GM18508 (cell line): Measurements from ENCODE around the gene TBC1D19.

Experiments
- ATAC-seq: cut with Tn5 transposase; IDR thresholded peaks from one replicate; pipeline ENCODE4 v1.9.1; 2021; ENCODE audit warnings: moderate number of reproducible peaks; ENCODE audit not compliant: insufficient read depth, unreplicated experiment

The TBC1D19 gene

DNA sequence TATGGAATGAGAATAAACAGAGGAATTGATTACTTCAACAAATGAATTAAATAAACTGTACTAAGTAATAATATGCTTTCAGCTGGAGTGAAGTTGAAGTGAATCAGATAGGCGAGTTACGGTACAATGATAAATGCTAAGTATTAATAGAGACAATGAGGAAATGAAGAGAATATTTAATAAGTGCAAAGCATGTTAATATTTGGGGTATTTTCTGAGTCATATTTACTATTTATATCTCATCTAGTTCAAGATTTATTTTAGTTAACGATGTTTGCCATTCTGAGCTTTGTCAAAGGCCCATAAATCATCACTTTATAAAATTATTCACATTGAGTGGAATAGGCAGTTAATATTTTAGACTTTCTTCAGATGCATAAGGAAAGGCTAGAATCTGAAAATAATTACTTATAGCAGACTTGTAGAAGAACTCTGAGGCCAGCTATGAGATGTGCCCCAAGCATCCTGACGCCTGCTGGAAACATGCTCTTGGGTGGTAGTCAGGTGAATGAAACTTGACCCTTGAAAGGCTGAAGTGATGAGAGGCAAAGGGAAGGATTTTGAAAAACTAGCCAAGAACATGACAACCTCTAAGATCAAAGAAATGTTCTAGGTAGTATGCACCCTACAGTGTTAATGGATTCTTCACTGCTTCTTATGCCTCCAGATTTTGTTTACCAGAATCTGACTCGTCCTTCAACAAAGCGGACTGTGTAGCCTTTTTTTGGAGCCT is 142.9 kb downstream of the TBC1D19 start:
- ATAC-seq, result no peak

DNA sequence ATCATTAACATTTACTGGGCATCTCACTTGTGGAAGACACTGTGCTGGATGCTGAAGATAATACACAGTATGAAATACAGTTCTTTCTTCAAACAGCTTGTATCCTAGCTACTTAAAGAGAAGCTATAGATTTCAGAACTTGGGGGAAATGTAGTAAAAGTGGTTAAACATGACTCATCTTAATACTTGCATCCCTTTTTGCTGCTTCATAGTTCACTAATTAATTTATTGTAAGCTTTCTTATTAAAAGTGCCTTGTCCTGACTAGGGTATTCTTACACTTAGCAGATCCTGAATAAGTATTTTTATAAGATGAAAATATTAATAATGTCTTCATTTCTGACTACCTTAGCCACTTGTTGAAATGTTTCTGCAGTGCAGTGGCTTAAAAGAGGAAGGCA is 144.0 kb downstream of the TBC1D19 start:
- ATAC-seq, result no peak

- no peak for ATAC-seq
Measured at GRCh38 chr4:26729027-26729426, 145.1 kb downstream of the TBC1D19 start.

DNA sequence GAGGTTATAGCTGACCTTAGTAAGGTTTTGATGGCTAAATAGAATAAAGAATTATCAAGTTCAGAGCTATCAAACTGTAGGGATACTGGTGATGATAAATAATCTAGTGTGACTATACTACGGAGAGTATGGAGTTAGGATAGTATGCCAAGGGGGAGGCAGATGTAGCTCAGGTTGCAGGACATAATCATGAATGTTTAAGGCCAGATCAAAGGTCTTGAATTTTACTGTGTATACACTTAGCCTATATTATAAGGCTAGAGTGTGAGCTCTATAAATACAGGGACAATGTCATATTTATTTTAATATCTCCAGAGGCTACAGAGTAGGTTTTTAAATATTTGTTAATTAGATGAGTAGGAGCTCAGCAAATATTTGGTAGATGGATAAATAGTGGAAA is 145.7 kb downstream of the TBC1D19 start:
- no peak for ATAC-seq

GRCh38 chr4:26731351-26732035 is 147.6 kb downstream of the TBC1D19 start:
- ATAC-seq, result peak; percentile 81

DNA sequence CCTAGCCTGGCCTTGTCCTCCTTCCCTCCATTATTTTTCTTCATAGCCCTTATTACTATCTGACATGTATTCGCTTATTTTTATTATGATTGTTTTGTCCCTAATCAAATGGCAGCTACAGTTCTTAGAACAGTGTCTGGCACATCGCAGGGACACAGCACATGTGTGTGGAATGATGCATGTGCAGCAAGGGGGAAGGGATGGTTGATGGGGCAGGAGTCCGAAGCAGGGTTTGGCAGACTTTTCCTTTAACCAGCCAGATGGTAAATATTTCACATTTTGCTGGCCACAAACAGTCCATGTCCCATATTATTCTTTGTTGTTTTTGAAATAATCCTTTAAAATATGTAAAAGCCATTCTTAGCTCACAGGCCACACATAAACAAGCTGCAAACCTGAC is 148.5 kb downstream of the TBC1D19 start:
- ATAC-seq, result no peak

- no peak for ATAC-seq
Measured at GRCh38 chr4:26736621-26737020, 152.7 kb downstream of the TBC1D19 start.

DNA sequence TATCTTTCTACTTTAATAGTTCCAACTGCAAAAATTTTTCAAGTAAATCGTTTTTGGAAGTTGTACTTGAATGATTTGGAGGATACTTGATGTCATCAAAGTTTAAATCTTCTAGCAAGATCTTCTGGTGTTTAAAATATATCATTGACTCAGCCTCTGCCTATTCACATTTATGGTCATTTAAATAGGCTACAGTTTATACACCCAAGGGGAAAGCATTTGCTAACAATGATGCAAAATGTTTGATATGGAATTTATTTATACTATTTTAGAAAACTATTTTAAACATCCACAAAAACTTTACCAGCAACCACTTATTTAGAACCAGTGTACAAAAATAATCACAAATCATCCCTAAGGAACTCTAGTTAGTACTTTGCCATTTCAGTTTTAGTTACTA is 153.5 kb downstream of the TBC1D19 start:
- no peak for ATAC-seq

- no peak for ATAC-seq
Measured at GRCh38 chr4:26741491-26741871, 157.6 kb downstream of the TBC1D19 start.

DNA sequence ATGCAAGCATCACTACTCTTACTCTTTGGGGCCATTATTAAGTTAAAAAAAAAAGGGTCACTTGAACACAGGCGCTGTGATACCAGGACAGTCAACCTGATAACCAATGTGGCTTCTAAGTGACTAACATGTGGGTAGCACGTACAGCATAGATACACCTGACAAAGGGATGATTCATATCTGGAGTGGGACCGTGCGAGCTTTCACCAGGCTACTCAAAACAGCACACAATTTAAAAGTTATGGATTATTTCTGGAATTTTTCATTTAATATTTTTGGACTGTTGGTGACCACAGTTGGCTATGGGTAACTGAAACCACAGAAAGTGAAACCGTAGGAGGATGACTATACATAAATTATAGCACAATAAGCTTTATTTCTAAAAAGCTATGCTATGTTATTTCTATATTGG is 162.9 kb downstream of the TBC1D19 start:
- ATAC-seq, result peak; percentile 99

- no peak for ATAC-seq
Measured at GRCh38 chr4:26748811-26749210, 164.9 kb downstream of the TBC1D19 start.

DNA sequence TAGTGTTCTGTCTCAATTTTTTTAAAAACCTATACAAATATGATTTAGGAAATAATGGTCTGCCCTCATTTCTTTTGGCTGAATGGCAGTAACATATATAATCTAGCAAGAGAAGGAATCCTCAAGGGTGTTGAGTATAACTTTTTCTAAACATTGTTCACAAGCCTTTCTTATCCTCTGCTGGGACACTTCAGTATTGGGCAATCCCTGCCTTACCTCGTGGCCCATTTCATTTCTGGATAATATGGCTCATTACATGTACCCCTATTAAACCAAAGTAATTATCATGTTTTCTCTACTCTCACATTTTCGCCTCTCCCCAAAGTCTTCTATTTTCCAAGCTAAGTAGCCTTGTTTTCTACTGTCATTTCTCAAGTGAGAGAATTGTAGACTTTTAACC is 166.0 kb downstream of the TBC1D19 start:
- ATAC-seq, result no peak

DNA sequence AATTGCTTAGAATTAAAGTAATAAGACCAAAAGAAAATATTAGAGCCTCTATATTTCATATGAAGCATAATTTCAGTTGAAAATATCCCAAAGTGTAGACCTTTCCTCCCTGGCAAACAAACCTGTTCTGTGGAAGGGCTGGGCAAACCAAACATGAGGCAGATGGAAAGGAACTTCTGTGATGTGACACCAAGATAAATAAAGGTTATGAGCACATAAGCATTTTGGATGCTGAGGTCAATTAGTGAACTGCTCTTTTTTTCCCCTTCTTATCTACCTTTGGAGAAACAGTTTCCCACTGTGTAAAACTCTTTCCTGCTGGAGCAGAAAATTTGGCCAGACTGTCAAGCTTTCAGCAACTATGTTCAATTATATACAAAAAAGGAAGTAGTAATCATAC is 167.1 kb downstream of the TBC1D19 start:
- no peak for ATAC-seq

DNA sequence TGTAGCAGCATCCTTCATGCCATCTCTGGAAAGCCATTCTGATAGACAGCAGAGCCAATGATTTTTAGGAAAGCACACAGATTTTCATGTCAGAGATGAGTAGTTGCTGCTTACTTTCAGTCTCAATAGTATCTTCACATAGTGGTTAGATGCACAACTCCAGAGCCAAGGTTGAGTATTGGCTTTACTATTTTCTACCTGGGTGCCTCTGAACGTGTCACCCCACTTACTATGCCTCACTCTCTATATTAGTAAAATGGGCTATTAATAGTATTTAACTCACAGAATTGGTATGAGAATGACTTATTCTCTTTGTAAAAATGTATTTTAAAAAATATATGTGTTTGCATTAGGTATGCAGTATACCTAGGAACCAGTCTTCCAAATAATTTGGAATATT is 168.0 kb downstream of the TBC1D19 start:
- ATAC-seq, result peak; percentile 89

GRCh38 chr4:26753187-26753586 is 169.3 kb downstream of the TBC1D19 start:
- no peak for ATAC-seq

DNA sequence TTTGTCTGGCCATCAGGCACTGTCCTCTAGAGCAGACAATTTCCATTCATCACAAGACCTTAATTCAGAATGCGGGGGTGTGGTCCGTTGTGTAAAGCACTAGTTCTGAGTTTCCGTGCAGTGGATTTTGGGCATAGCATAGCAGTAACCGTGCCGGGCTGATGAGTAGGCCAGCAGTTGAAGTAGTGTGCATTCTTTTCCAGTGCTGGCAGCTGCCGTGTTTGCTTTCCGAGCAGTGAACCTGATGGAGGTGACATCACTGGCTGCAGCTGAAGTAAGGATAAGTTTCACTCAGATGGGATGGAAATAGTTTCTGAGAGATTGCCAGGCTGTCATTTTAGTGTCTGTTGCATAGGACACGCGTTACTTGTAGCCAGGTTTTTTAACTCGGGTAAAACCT is 169.7 kb downstream of the TBC1D19 start:
- ATAC-seq, result no peak

DNA sequence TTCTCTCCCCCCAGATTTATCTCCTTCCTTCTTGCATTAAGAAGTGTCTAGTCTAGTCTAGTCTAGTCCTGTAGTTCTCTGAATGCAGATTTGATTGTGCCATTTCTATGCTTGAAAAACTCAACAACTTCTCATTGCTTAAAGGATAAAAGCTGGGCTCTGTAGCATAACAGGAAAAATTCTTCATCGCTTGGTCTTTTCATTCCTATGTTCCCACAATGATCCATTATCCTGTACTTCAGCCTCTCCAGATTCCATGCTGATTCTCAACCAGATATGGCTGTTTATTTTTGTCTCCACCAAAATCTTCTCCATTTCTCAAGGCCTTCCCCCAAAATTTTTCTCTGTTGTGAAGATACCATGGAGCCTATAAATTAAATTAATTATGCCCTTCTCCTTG is 173.9 kb downstream of the TBC1D19 start:
- no peak for ATAC-seq

GRCh38 chr4:26758899-26759298 is 175.0 kb downstream of the TBC1D19 start:
- ATAC-seq, result no peak

- no peak for ATAC-seq
Measured at GRCh38 chr4:26762650-26763049, 178.8 kb downstream of the TBC1D19 start.

- ATAC-seq, result no peak
Measured at GRCh38 chr4:26763063-26763462, 179.2 kb downstream of the TBC1D19 start.

GRCh38 chr4:26763648-26764047 is 179.8 kb downstream of the TBC1D19 start:
- ATAC-seq, result no peak

DNA sequence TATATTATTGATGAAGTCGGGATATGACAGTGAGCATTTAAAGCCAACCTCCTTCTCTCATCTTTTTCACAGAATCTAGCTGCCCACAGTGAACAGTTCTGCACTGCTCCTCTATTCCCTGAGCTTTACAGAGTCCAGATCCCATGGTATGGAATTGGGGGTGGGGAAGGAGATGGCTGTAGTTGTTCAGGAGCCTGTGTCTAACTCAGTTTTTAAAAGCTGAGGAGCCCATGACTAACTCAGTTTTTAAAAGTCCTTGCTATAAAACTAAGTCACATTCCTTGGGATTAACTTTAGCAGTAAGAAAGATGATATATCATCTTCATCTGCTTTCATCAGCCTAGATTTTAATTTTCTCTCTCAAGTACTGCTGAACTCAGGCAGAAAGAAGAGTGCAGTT is 180.3 kb downstream of the TBC1D19 start:
- ATAC-seq, result no peak
